Breast epithelium (tissue), 4 donors: Measurements from ENCODE around the gene ZDHHC5. TPM values are rescaled to one million over a fixed set of nuclear protein-coding genes. Genes with fewer than 3 reads are reported as not detected.

Experiments used
- DNase-seq, 2 donors: peaks; one replicate each; pipeline ENCODE4 v3.0.0-alpha.2; 2019; ENCODE audit warnings: low spot score in 2 of 2
- H3K27ac ChIP-seq, 2 donors: fragments of 200-600 bp; sonication (generic) in 1 of 2; one replicate each; pipeline ENCODE4 v1.5.1; 2016 to 2019; ENCODE audit warnings: mild to moderate bottlenecking in 1 of 2
- H3K27me3 ChIP-seq, 2 donors: fragments of 200-600 bp; sonication (generic) in 1 of 2; one replicate each; pipeline versions ENCODE4 v1.5.1 to v1.6.0; 2017 to 2019; ENCODE audit warnings: control low read depth in 1 of 2, mild to moderate bottlenecking in 1 of 2
- H3K36me3 ChIP-seq: fragments of 200-600 bp; one replicate; pipeline ENCODE4 v1.5.1; 2019
- H3K4me1 ChIP-seq, 2 donors: fragments of 200-600 bp; sonication (generic); one replicate each; pipeline ENCODE4 v1.5.1; 2016 to 2019; ENCODE audit warnings: control low read depth in 1 of 2
- H3K4me3 ChIP-seq, 3 donors: fragments of 200-600 bp; sonication (generic); 1 replicate in 2 of 3; 2 replicates in 1 of 3; pipeline ENCODE4 v1.5.1; 2016 to 2019; ENCODE audit warnings: mild to moderate bottlenecking in 3 of 3, moderate library complexity in 2 of 3
- H3K9me3 ChIP-seq, 2 donors: fragments of 200-600 bp; sonication (generic) in 1 of 2; one replicate each; pipeline ENCODE4 v1.5.1; 2016 to 2019; ENCODE audit warnings: control low read depth in 1 of 2
- POLR2A ChIP-seq: fragments of 450-650 bp; IDR thresholded peaks from one replicate; pipeline ENCODE4 v1.6.1; 2016; ENCODE audit warnings: antibody characterized with exemption, mild to moderate bottlenecking, moderate library complexity
- POLR2AphosphoS5 ChIP-seq, 3 donors: sonication (generic); formaldehyde crosslinking; IDR thresholded peaks; one replicate each; pipeline ENCODE4 v1.6.1; 2017; ENCODE audit warnings: antibody characterized with exemption in 3 of 3
- intact Hi-C: fragments of 100-400 bp; cut with DNase I; formaldehyde crosslinking; loops from one replicate; pipeline ENCODE4 v1.15.1; 2023; ENCODE audit warnings: low total_unique reads
- total RNA-seq, 3 donors: library from RNA; depleted of rRNA; stranded (reverse); fragments of >200 nt; gene quantifications; one replicate each; pipeline ENCODE4 v1.1.0, GENCODE V29; 2016
- TF ChIP-seq, protein P1 (sequence below), 3 donors: fragments of 450-650 bp; IDR thresholded peaks; one replicate each; pipeline ENCODE4 v1.5.1; 2016 to 2017; ENCODE audit warnings: antibody characterized with exemption in 3 of 3, mild to moderate bottlenecking in 3 of 3, moderate library complexity in 3 of 3

The ZDHHC5 gene
- total RNA-seq, 3 donors from 2014 or later: 39.3 to 50.2 (median 39.8) TPM

- peaks cover 0 to 10% of the 10 kb centered on the region in 2 donors for H3K27me3 ChIP-seq
- intact Hi-C loops: no loop called here
- peaks cover 0 to 4% of the 10 kb centered on the region in 2 donors for H3K4me1 ChIP-seq
- no peaks in the 10 kb centered on the region for H3K9me3 ChIP-seq
- H3K27ac ChIP-seq: no peak overlapping the region
- no peak overlapping the region for H3K4me3 ChIP-seq
- DNase-seq: no peak
- no peak for TF ChIP-seq POLR2A
- no peak for TF ChIP-seq POLR2AphosphoS5 (IDR thresholded peaks at IDR 0.05)
- TF ChIP-seq, protein P1, sequence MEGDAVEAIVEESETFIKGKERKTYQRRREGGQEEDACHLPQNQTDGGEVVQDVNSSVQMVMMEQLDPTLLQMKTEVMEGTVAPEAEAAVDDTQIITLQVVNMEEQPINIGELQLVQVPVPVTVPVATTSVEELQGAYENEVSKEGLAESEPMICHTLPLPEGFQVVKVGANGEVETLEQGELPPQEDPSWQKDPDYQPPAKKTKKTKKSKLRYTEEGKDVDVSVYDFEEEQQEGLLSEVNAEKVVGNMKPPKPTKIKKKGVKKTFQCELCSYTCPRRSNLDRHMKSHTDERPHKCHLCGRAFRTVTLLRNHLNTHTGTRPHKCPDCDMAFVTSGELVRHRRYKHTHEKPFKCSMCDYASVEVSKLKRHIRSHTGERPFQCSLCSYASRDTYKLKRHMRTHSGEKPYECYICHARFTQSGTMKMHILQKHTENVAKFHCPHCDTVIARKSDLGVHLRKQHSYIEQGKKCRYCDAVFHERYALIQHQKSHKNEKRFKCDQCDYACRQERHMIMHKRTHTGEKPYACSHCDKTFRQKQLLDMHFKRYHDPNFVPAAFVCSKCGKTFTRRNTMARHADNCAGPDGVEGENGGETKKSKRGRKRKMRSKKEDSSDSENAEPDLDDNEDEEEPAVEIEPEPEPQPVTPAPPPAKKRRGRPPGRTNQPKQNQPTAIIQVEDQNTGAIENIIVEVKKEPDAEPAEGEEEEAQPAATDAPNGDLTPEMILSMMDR (IDR thresholded peaks at IDR 0.05): no peak
- H3K36me3 ChIP-seq: no peaks in the 10 kb centered on the region
These were observed 14.8 kb upstream of the ZDHHC5 start for GRCh38 chr11:57653163-57653562.

DNA sequence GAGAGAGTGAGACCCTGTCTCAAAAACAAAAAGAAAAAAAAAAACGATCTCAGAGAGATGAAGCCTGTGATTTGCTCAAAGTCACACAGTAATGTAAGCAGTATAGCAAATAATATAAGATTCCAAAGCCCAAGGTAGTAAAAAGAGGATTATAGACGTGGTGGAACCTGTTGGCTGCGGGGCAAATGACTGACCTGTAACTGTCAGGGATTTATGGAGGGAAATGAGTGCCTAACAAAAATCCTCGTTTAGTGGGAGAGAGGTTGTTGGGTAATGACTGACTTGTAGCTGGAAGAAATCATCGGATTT lies 11.1 kb upstream of the ZDHHC5 start:
- Histone ChIP-seq H3K27me3 (no peaks in the 10 kb centered on the region), H3K36me3 (peaks cover 11% of the 10 kb centered on the region), H3K27ac (peak overlapping the region; percentile 93), H3K9me3 (no peaks in the 10 kb centered on the region), H3K4me1 (no peaks in the 10 kb centered on the region), H3K4me3 (peak overlapping the region; percentile 61 to 80 (median 64))
- intact Hi-C loops: no loop called here
- TF ChIP-seq, protein P1 (IDR thresholded peaks at IDR 0.05): no peak
- TF ChIP-seq POLR2A: no peak
- TF ChIP-seq POLR2AphosphoS5 (IDR thresholded peaks at IDR 0.05): no peak
- DNase-seq: no peak

GRCh38 chr11:57657194-57658022 lies 10.5 kb upstream of the ZDHHC5 start, which contains the start of gene CLP1:
Gene CLP1, plus strand, starts transcription at chr11:57657762. Its CDS starts 1,715 bp downstream, at chr11:57659477.
- H3K27ac ChIP-seq: peak within 1 kb of the TSS; percentile 93
- intact Hi-C loops: no loop called here

DNA sequence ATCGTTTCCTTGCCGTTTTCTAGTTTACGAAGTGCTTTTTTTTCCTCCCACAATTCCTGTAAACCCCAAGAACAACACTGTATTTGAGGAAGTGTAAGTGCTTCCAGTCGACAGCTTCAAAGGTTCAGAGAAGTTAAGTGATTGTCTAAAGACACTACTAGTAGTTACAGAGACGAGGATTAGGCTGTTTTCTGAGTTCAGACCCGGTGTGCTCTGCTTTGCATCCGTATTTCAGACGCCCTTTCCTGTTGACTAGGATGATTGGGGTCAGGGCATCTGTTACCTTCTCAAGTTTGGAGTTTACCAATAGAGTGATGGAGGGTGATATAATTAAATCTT lies 9.9 kb upstream of the ZDHHC5 start:
- no peak for DNase-seq
- peak overlapping the region; percentile 93 for H3K27ac ChIP-seq
- intact Hi-C loops: no loop called here
- no peaks in the 10 kb centered on the region for H3K9me3 ChIP-seq
- H3K4me3 ChIP-seq: peak overlapping the region; percentile 61 to 80 (median 64)
- TF ChIP-seq POLR2AphosphoS5 (IDR thresholded peaks at IDR 0.05): no peak
- no peak for TF ChIP-seq POLR2A
- TF ChIP-seq, protein P1 (IDR thresholded peaks at IDR 0.05): no peak
- no peaks in the 10 kb centered on the region for H3K27me3 ChIP-seq
- no peaks in the 10 kb centered on the region for H3K4me1 ChIP-seq
- peaks cover 11% of the 10 kb centered on the region for H3K36me3 ChIP-seq

More at GRCh38 chr11:57657194-57658022, 10.5 kb upstream of the ZDHHC5 start, which contains the start of gene CLP1:
- TF ChIP-seq POLR2AphosphoS5 (IDR thresholded peaks at IDR 0.05) (peak in 2 of 3 donors; percentile 84 to 93), POLR2A (peak; percentile 27)
- TF ChIP-seq, protein P1 (IDR thresholded peaks at IDR 0.05): no peak
- no peaks in the 10 kb centered on the region for H3K27me3 ChIP-seq
- peak within 1 kb of the TSS; percentile 61 to 80 (median 64) for H3K4me3 ChIP-seq
- DNase-seq: peak; percentile 99 to 100
- H3K36me3 ChIP-seq: peaks cover 11% of the 10 kb centered on the region
- H3K9me3 ChIP-seq: no peaks in the 10 kb centered on the region
- H3K4me1 ChIP-seq: no peaks in the 10 kb centered on the region

DNA sequence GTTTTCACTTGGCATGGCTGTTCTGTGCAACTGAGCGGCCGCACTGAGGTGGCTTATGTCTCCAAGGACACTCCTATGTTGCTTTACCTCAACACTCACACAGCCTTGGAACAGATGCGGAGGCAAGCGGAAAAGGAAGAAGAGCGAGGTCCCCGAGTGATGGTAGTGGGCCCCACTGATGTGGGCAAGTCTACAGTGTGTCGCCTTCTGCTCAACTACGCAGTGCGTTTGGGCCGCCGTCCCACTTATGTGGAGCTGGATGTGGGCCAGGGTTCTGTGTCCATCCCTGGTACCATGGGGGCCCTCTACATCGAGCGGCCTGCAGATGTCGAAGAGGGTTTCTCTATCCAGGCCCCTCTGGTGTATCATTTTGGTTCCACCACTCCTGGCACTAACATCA lies 8.2 kb upstream of the ZDHHC5 start:
- intact Hi-C loops: no loop called here

More for the DNA sequence above, 8.2 kb upstream of the ZDHHC5 start:
- H3K36me3 ChIP-seq: peaks cover 11% of the 10 kb centered on the region
- H3K27ac ChIP-seq: no peak overlapping the region
- no peaks in the 10 kb centered on the region for H3K4me1 ChIP-seq
- H3K9me3 ChIP-seq: no peaks in the 10 kb centered on the region
- no peak overlapping the region for H3K4me3 ChIP-seq
- no peaks in the 10 kb centered on the region for H3K27me3 ChIP-seq
- TF ChIP-seq, protein P1 (IDR thresholded peaks at IDR 0.05): no peak
- TF ChIP-seq POLR2AphosphoS5 (IDR thresholded peaks at IDR 0.05) (no peak), POLR2A (no peak)
- DNase-seq: no peak
